Measurements from ENCODE around the gene DCTN4. TPM values are rescaled to one million over a fixed set of nuclear protein-coding genes. Genes with fewer than 3 reads are reported as not detected.

DCTN4 gene
- total RNA-seq, 1 experiment from 2014 or later, result 43.9 TPM

DNA sequence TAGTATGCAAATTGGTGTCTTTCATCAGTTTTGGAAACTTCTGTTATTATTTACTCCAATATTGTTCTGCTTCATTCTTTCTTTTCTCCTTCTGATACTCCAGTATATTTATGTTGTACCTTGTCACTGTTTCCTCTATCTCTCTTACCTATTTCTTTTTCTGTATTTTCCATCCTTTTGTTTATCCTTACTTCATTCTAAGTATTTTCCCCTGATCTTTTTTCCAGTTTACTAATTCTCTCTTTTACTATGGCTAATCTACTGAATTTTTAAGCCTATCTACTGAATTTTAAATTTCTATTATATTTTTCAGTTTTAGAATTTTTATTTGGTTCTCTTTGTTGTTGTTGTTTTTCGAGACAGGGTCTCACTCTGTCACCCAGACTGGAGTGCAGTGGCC lies 27.1 kb upstream of the DCTN4 start (continued):
- TF ChIP-seq ATF2 (CRISPR knock-in tag; IDR thresholded peaks at IDR 0.05; ENCODE audit: borderline replicate concordance, low read depth), result no peak

DNA sequence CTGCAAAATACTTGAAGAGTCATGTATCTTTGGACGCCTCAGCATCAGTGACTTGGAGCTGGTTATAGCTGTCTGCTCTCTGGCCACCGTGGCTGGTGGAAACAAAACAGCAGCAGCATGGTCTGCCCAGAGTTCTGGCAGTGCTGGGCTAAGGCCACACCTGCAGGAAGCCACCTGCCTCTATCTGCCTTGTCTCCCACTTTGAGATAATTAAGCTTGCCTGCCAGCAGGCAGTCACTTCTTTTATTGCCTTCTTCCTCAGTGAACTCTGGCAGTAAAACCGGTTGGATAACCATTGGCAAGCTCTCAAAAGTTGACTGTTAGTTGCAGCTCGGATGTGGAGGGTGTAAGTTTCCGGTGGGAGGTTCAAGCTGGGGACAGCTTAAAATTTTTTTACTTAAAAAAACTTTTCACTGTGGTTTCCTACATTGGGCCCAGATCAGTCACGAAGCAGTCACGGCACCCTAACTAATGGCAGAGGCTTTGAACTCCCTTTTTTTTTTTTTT lies 24.7 kb upstream of the DCTN4 start:
- H3K27me3 Mint-ChIP-seq (ENCODE audit: low read depth), result peaks cover 7% of the 10 kb centered on the region
- H3K4me1 Mint-ChIP-seq, result peaks cover 57% of the 10 kb centered on the region
- H3K4me3 Mint-ChIP-seq, result no peak overlapping the region
- ATAC-seq (peak; percentile 27), DNase-seq (ENCODE audit: low spot score) (no peak)
- ChIA-PET CTCF (interaction anchor here (0.6 to 1.7 kb wide), 7 partner anchors 18 to 318 kb away, joined by 3 to 8 read pairs (median 4); partner anchors contain the start of genes IRGM and RBM22), POLR2A (no interaction called here)
- TF ChIP-seq, protein P1, sequence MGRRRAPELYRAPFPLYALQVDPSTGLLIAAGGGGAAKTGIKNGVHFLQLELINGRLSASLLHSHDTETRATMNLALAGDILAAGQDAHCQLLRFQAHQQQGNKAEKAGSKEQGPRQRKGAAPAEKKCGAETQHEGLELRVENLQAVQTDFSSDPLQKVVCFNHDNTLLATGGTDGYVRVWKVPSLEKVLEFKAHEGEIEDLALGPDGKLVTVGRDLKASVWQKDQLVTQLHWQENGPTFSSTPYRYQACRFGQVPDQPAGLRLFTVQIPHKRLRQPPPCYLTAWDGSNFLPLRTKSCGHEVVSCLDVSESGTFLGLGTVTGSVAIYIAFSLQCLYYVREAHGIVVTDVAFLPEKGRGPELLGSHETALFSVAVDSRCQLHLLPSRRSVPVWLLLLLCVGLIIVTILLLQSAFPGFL (CRISPR knock-in tag; IDR thresholded peaks at IDR 0.05; ENCODE audit: borderline replicate concordance), result no peak
- peak; percentile 59; the same call in 1 of the 2 replicates for TF ChIP-seq TEAD1 (CRISPR knock-in tag; IDR thresholded peaks at IDR 0.05)
- H3K9me3 Mint-ChIP-seq, result peaks cover 6% of the 10 kb centered on the region
- peak overlapping the region; percentile 60 for H3K27ac Mint-ChIP-seq
- H3K36me3 Mint-ChIP-seq, result peaks cover 12% of the 10 kb centered on the region

DNA sequence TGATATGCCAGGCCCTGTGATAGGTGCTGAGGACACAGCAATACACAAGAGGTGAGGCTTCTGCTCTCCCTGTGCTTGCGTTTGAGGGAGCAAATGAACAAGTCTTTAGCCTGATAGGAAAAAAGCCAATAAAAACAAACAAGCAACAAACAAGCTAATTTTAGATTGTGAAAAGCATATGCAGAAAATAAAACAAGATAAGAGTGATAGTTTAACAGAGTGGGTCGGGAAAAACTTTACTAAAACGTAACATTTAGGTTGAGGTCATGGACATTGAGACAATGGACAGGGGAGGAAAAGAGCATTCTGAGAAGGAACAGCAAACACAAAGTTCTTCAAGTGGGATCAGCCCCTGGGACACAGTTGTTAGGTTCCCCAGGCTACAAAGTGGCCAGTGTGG lies 24.0 kb upstream of the DCTN4 start:
- DNase-seq (ENCODE audit: low spot score) (no peak), ATAC-seq (no peak)
- Mint-ChIP-seq H3K27ac (peak overlapping the region; percentile 60), H3K27me3 (ENCODE audit: low read depth) (peaks cover 11% of the 10 kb centered on the region), H3K4me3 (no peak overlapping the region), H3K9me3 (peaks cover 6% of the 10 kb centered on the region), H3K36me3 (peaks cover 12% of the 10 kb centered on the region), H3K4me1 (peaks cover 61% of the 10 kb centered on the region)
- TF ChIP-seq, protein P2, sequence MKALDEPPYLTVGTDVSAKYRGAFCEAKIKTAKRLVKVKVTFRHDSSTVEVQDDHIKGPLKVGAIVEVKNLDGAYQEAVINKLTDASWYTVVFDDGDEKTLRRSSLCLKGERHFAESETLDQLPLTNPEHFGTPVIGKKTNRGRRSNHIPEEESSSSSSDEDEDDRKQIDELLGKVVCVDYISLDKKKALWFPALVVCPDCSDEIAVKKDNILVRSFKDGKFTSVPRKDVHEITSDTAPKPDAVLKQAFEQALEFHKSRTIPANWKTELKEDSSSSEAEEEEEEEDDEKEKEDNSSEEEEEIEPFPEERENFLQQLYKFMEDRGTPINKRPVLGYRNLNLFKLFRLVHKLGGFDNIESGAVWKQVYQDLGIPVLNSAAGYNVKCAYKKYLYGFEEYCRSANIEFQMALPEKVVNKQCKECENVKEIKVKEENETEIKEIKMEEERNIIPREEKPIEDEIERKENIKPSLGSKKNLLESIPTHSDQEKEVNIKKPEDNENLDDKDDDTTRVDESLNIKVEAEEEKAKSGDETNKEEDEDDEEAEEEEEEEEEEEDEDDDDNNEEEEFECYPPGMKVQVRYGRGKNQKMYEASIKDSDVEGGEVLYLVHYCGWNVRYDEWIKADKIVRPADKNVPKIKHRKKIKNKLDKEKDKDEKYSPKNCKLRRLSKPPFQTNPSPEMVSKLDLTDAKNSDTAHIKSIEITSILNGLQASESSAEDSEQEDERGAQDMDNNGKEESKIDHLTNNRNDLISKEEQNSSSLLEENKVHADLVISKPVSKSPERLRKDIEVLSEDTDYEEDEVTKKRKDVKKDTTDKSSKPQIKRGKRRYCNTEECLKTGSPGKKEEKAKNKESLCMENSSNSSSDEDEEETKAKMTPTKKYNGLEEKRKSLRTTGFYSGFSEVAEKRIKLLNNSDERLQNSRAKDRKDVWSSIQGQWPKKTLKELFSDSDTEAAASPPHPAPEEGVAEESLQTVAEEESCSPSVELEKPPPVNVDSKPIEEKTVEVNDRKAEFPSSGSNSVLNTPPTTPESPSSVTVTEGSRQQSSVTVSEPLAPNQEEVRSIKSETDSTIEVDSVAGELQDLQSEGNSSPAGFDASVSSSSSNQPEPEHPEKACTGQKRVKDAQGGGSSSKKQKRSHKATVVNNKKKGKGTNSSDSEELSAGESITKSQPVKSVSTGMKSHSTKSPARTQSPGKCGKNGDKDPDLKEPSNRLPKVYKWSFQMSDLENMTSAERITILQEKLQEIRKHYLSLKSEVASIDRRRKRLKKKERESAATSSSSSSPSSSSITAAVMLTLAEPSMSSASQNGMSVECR (CRISPR knock-in tag; IDR thresholded peaks at IDR 0.05; ENCODE audit: borderline replicate concordance), result no peak
- no peak for TF ChIP-seq ZNF317 (CRISPR knock-in tag; IDR thresholded peaks at IDR 0.05; ENCODE audit: borderline replicate concordance, low read depth)
- no peak for TF ChIP-seq ZNF232 (CRISPR knock-in tag; IDR thresholded peaks at IDR 0.05)
- no peak for TF ChIP-seq NR2C2 (CRISPR knock-in tag; IDR thresholded peaks at IDR 0.05)
- TF ChIP-seq, protein P3, sequence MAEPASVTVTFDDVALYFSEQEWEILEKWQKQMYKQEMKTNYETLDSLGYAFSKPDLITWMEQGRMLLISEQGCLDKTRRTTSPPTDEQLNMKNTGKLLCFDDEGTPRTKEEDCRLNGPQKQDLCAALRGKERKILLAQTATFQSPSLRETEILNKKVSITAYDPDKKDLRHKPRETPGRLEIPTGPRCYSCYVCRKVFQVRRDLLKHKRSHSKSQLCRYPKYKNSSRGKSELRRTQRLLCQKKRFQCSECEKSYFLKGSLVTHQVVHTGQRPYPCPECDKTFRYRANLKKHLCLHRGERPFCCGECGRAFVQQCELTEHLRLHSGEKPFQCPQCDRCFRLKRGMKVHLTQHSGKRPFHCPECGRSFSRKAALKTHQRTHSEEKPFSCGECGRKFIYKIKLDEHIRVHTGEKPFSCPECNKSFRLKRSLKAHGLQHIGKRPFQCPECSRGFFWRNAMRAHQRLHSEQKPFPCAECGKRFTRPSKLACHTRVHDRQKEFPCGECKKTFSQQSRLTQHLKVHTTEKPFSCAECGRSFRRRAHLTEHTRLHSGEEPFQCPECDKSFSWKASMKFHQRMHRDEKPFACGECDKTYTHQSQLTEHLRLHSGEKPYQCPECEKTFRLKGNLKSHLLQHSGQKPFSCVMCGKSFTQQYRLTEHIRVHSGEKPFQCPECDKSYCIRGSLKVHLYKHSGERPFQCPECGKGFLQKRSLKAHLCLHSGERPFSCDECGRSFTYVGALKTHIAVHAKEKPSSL (CRISPR knock-in tag; conservative IDR thresholded peaks at IDR 0.05), result no peak
- TF ChIP-seq, protein P4, sequence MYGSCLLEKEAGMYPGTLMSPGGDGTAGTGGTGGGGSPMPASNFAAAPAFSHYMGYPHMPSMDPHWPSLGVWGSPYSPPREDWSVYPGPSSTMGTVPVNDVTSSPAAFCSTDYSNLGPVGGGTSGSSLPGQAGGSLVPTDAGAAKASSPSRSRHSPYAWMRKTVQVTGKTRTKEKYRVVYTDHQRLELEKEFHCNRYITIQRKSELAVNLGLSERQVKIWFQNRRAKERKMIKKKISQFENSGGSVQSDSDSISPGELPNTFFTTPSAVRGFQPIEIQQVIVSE (CRISPR knock-in tag; IDR thresholded peaks at IDR 0.05; ENCODE audit: borderline replicate concordance), result no peak
- TF ChIP-seq ATF1 (CRISPR knock-in tag; IDR thresholded peaks at IDR 0.05), result no peak
- no peak for TF ChIP-seq KAT7 (CRISPR knock-in tag; IDR thresholded peaks at IDR 0.05; ENCODE audit: borderline replicate concordance)
- TF ChIP-seq, protein P5, sequence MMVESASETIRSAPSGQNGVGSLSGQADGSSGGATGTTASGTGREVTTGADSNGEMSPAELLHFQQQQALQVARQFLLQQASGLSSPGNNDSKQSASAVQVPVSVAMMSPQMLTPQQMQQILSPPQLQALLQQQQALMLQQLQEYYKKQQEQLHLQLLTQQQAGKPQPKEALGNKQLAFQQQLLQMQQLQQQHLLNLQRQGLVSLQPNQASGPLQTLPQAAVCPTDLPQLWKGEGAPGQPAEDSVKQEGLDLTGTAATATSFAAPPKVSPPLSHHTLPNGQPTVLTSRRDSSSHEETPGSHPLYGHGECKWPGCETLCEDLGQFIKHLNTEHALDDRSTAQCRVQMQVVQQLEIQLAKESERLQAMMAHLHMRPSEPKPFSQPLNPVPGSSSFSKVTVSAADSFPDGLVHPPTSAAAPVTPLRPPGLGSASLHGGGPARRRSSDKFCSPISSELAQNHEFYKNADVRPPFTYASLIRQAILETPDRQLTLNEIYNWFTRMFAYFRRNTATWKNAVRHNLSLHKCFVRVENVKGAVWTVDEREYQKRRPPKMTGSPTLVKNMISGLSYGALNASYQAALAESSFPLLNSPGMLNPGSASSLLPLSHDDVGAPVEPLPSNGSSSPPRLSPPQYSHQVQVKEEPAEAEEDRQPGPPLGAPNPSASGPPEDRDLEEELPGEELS (CRISPR knock-in tag; IDR thresholded peaks at IDR 0.05), result no peak
- ChIA-PET CTCF (interaction anchor here (1.0 to 1.7 kb wide), 3 partner anchors 18 to 223 kb away, joined by 3 to 8 read pairs (median 4); partner anchors contain the start of gene RBM22), POLR2A (no interaction called here)

Data from WTC11 (cell line).